ENCODE measurements around the gene PARD3B. TPM values are rescaled to one million over a fixed set of nuclear protein-coding genes. Genes with fewer than 3 reads are reported as not detected.

Gene PARD3B
- total and polyA plus RNA-seq, 10 of the 15 experiments (the other 5 are each of a cell fraction or from before 2014, with no cell fraction given): 0.01 to 0.54 (median 0.07) TPM; not detected in 7

- 40% methylated on average over 4 of the region's 4 CpGs for WGBS (ENCODE audit: insufficient coverage, insufficient replicate concordance, low lambda C conversion rate, missing lambda C conversion rate)
- SMC1A ChIA-PET (ENCODE audit: uncharacterized antibody, unreplicated experiment): interaction anchor here (1.2 kb wide), 1 partner anchor 13 kb away, joined by 3 read pairs; no protein-coding TSS in a partner anchor
- ATAC-seq: no peak
Measured at GRCh38 chr2:205087862-205088261, 542.6 kb downstream of the PARD3B start.

More at GRCh38 chr2:205087862-205088261, 542.6 kb downstream of the PARD3B start:
- intact Hi-C loops (cut with micrococcal nuclease; ENCODE audit: unreplicated experiment) (no loop called here), in situ Hi-C loops (cut with MboI) (no loop called here)
- DNase-seq (ENCODE audit: low read depth, low spot score) (no peak), FAIRE-seq (no peak)
- RAD21 ChIA-PET (ENCODE audit: unreplicated experiment): no interaction called here
- Histone ChIP-seq H3K27me3 (replicated peaks in 1 of 2; ENCODE audit: control insufficient read depth in 2 of 2, insufficient read depth in 2 of 2, low read length in 1 of 2) (peaks cover 0 to 2% of the 10 kb centered on the region in 2 experiments; a peak in 1 of 4 replicates), H3K79me2 (ENCODE audit: control insufficient read depth, insufficient read depth, low read length) (no peaks in the 10 kb centered on the region), H3K27ac (ENCODE audit: control insufficient read depth, insufficient read depth) (no peak overlapping the region), H3K9me3 (replicated peaks; ENCODE audit: control insufficient read depth, insufficient read depth, low read length) (no peaks in the 10 kb centered on the region), H3K4me3 (no peak overlapping the region), H3K9ac (ENCODE audit: control insufficient read depth, insufficient read depth, low read length) (no peak overlapping the region), H4K20me1 (ENCODE audit: control insufficient read depth, insufficient read depth) (no peaks in the 10 kb centered on the region), H3K4me2 (ENCODE audit: control insufficient read depth, insufficient read depth) (no peak overlapping the region), H3K4me1 (ENCODE audit: control insufficient read depth, insufficient read depth, low read length) (no peaks in the 10 kb centered on the region), H2AFZ (ENCODE audit: control insufficient read depth, low read depth, low read length) (no peak overlapping the region), H3K36me3 (ENCODE audit: control insufficient read depth in 2 of 2, insufficient read depth in 2 of 2, low read length in 1 of 2) (no peaks in the 10 kb centered on the region)
- TF ChIP-seq E2F8 (IDR thresholded peaks at IDR 0.05; ENCODE audit: low read depth, partially characterized antibody): no peak
- no peak for TF ChIP-seq CREB1 (IDR thresholded peaks at IDR 0.05; ENCODE audit: low read depth)
- TF ChIP-seq ZNF687 (IDR thresholded peaks at IDR 0.05): no peak
- BruUV-seq (replicated peaks): no TSS peak
- CTCF ChIA-PET: no interaction called here
- POLR2A ChIA-PET: no interaction called here
